HepG2 (cell line): Measurements from ENCODE around the gene SMIM20. TPM values are rescaled to one million over a fixed set of nuclear protein-coding genes. Genes with fewer than 3 reads are reported as not detected.

Experiments
- BRF2 ChIP-seq: sonication (generic); formaldehyde crosslinking; IDR thresholded peaks from 2 replicates; pipeline ENCODE4 v1.8.1; 2022; ENCODE audit warnings: mild to moderate bottlenecking, missing genetic modification reagents
- CAMTA2 ChIP-seq: sonication (generic); formaldehyde crosslinking; IDR thresholded peaks from 2 replicates; pipeline ENCODE4 v1.4.0; 2020; ENCODE audit warnings: mild to moderate bottlenecking, missing genetic modification reagents, borderline replicate concordance
- CHD4 ChIP-seq: fragments of 200-600 bp; sonication (generic); IDR thresholded peaks from 2 replicates; pipeline ENCODE4 v1.7.0; 2017; ENCODE audit warnings: mild to moderate bottlenecking, low read length, borderline replicate concordance
- EZH2 ChIP-seq: conservative IDR thresholded peaks from 2 replicates; pipeline ENCODE4 v1.6.1; 2012; ENCODE audit warnings: mild to moderate bottlenecking, low read depth, low read length, moderate library complexity
- FOXC1 ChIP-seq: sonication (generic); formaldehyde crosslinking; IDR thresholded peaks from 2 replicates; pipeline ENCODE4 v1.8.0; 2022; ENCODE audit warnings: mild to moderate bottlenecking, missing genetic modification reagents, borderline replicate concordance
- HNRNPL ChIP-seq: fragments of 200-400 bp; formaldehyde crosslinking; IDR thresholded peaks from 2 replicates; pipeline ENCODE4 v1.6.1; 2017; ENCODE audit warnings: mild to moderate bottlenecking, low read depth, low read length
- ISL2 ChIP-seq: sonication (generic); formaldehyde crosslinking; IDR thresholded peaks from 2 replicates; pipeline ENCODE4 v1.5.0; 2020; ENCODE audit warnings: missing genetic modification reagents
- KDM5B ChIP-seq: sonication (generic); formaldehyde crosslinking; IDR thresholded peaks from 2 replicates; pipeline ENCODE4 v1.4.0; 2020; ENCODE audit warnings: missing genetic modification reagents, mild to moderate bottlenecking, borderline replicate concordance
- MXD4 ChIP-seq: IDR thresholded peaks from 2 replicates; pipeline ENCODE4 v1.6.1; 2016; ENCODE audit warnings: mild to moderate bottlenecking, missing biosample characterization, missing genetic modification reagents
- NFATC3 ChIP-seq: sonication (generic); formaldehyde crosslinking; IDR thresholded peaks from 2 replicates; pipeline ENCODE4 v1.5.1; 2020; ENCODE audit warnings: mild to moderate bottlenecking, missing genetic modification reagents
- POGZ ChIP-seq: sonication (generic); formaldehyde crosslinking; IDR thresholded peaks from 2 replicates; pipeline ENCODE4 v1.4.0; 2020; ENCODE audit warnings: mild to moderate bottlenecking, missing genetic modification reagents
- POLR2AphosphoS5 ChIP-seq: IDR thresholded peaks from 2 replicates; pipeline ENCODE4 v1.6.1; 2012; ENCODE audit warnings: low read depth, low read length
- PRDM15 ChIP-seq: sonication (generic); formaldehyde crosslinking; IDR thresholded peaks from 2 replicates; pipeline ENCODE4 v1.4.0; 2020; ENCODE audit warnings: missing genetic modification reagents
- RFX5 ChIP-seq: IDR thresholded peaks from 2 replicates; pipeline ENCODE4 v1.6.1; 2011; ENCODE audit warnings: low read depth, low read length, improper control_type of control experiment
- SKI ChIP-seq: fragments of 450-650 bp; IDR thresholded peaks from one replicate; pipeline ENCODE4 v1.6.1; 2018; ENCODE audit warnings: mild to moderate bottlenecking; ENCODE audit not compliant: partially characterized antibody
- ZNF530 ChIP-seq: sonication (generic); formaldehyde crosslinking; IDR thresholded peaks from 2 replicates; pipeline ENCODE4 v1.5.0; 2020; ENCODE audit warnings: low read depth, mild to moderate bottlenecking, missing genetic modification reagents
- ZNF557 ChIP-seq: sonication (generic); formaldehyde crosslinking; IDR thresholded peaks from 2 replicates; pipeline ENCODE4 v1.4.0; 2020; ENCODE audit warnings: missing genetic modification reagents
- ZNF598 ChIP-seq: sonication (generic); formaldehyde crosslinking; IDR thresholded peaks from 2 replicates; pipeline ENCODE4 v1.5.1; 2020; ENCODE audit warnings: mild to moderate bottlenecking, missing genetic modification reagents, borderline replicate concordance
- ZNF878 ChIP-seq: sonication (generic); formaldehyde crosslinking; IDR thresholded peaks from 2 replicates; pipeline ENCODE4 v1.8.1; 2023; ENCODE audit warnings: mild to moderate bottlenecking, missing genetic modification reagents, moderate library complexity
- polyA plus RNA-seq, 8 experiments: library from polyadenylated mRNA; depleted of rRNA in 3 of 8; stranded (reverse) in 7 of 8; unstranded in 1 of 8; fragments of >200 nt; fragmentation: Illumina TruSeq in 4 of 8; extraction: Trizol in 4 of 8; gene quantifications; 2 replicates each; pipeline versions ENCODE4 v1.2.1 to v1.2.3, GENCODE V29; 2011 to 2016; ENCODE audit warnings: low read depth in 4 of 8, missing spikeins in 1 of 8, mixed read lengths in 1 of 8; ENCODE audit not compliant: insufficient read depth in 1 of 8
- total RNA-seq, 5 experiments: library from RNA; depleted of rRNA; stranded (reverse); fragments of >200 nt; fragmentation: Illumina TruSeq; extraction: Trizol; gene quantifications; 2 replicates each; pipeline ENCODE4 v1.2.3, GENCODE V29; 2016; ENCODE audit warnings: low read depth in 1 of 5
- TF ChIP-seq, protein P1 (sequence below): sonication (generic); formaldehyde crosslinking; IDR thresholded peaks from 2 replicates; pipeline ENCODE4 v1.5.0; 2020; ENCODE audit warnings: missing genetic modification reagents
- TF ChIP-seq, protein P2 (sequence below): sonication (generic); formaldehyde crosslinking; IDR thresholded peaks from 2 replicates; pipeline ENCODE4 v1.5.1; 2020; ENCODE audit warnings: mild to moderate bottlenecking, missing genetic modification reagents, borderline replicate concordance

The SMIM20 gene
- total and polyA plus RNA-seq, 2 of the 13 experiments (the other 11 are each of a cell fraction or from before 2014, with no cell fraction given): 26.3 to 30.2 TPM

GRCh38 chr4:25913851-25914669, at the start of gene SMIM20 (continued):
- TF ChIP-seq NFATC3 (CRISPR knock-in tag): 0 out of 2 replicates have a peak, but pooled peaks have one; percentile 85
- TF ChIP-seq ZNF530: no peak
- 0 out of 2 replicates have a peak, but pooled peaks have one; percentile 12 for TF ChIP-seq CAMTA2 (CRISPR knock-in tag)
- TF ChIP-seq CHD4: 0 out of 2 replicates have a peak, but pooled peaks have one; percentile 84
- peak; percentile 44; the same call in 1 of the 2 replicates for TF ChIP-seq FOXC1 (CRISPR knock-in tag)
- TF ChIP-seq POLR2AphosphoS5: peak; percentile 80
- TF ChIP-seq KDM5B (CRISPR knock-in tag): peak; percentile 20; the same call in 1 of the 2 replicates
- 0 out of 2 replicates have a peak, but pooled peaks have one; percentile 34 for TF ChIP-seq ZNF557 (CRISPR knock-in tag)
- peak; percentile 89 for TF ChIP-seq MXD4 (CRISPR knock-in tag)
- TF ChIP-seq ZNF598 (CRISPR knock-in tag): peak; percentile 73; the same call in 1 of the 2 replicates
- no peak for TF ChIP-seq EZH2
- TF ChIP-seq, protein P1, sequence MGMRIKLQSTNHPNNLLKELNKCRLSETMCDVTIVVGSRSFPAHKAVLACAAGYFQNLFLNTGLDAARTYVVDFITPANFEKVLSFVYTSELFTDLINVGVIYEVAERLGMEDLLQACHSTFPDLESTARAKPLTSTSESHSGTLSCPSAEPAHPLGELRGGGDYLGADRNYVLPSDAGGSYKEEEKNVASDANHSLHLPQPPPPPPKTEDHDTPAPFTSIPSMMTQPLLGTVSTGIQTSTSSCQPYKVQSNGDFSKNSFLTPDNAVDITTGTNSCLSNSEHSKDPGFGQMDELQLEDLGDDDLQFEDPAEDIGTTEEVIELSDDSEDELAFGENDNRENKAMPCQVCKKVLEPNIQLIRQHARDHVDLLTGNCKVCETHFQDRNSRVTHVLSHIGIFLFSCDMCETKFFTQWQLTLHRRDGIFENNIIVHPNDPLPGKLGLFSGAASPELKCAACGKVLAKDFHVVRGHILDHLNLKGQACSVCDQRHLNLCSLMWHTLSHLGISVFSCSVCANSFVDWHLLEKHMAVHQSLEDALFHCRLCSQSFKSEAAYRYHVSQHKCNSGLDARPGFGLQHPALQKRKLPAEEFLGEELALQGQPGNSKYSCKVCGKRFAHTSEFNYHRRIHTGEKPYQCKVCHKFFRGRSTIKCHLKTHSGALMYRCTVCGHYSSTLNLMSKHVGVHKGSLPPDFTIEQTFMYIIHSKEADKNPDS (CRISPR knock-in tag): no peak
- TF ChIP-seq HNRNPL: 0 out of 2 replicates have a peak, but pooled peaks have one; percentile 41
- TF ChIP-seq ZNF878 (CRISPR knock-in tag): peak; percentile 40; the same call in 1 of the 2 replicates
- peak; percentile 63; the same call in 1 of the 2 replicates for TF ChIP-seq PRDM15 (CRISPR knock-in tag)
- peak; percentile 50 for TF ChIP-seq ISL2
- TF ChIP-seq POGZ (CRISPR knock-in tag): peak; percentile 61
- no peak for TF ChIP-seq SKI
- TF ChIP-seq, protein P2, sequence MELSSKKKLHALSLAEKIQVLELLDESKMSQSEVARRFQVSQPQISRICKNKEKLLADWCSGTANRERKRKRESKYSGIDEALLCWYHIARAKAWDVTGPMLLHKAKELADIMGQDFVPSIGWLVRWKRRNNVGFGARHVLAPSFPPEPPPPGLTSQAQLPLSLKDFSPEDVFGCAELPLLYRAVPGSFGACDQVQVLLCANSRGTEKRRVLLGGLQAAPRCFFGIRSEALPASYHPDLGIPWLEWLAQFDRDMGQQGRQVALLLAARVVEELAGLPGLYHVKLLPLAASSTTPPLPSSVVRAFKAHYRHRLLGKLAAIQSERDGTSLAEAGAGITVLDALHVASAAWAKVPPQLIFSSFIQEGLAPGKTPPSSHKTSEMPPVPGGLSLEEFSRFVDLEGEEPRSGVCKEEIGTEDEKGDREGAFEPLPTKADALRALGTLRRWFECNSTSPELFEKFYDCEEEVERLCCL: no peak
- TF ChIP-seq BRF2 (CRISPR knock-in tag): peak; percentile 27; the same call in 1 of the 2 replicates
- TF ChIP-seq RFX5: no peak
